AG04449 (cell line): ENCODE measurements around the gene ARHGEF25.
A peak's percentile ranks its signal among the peaks of the same experiment; 100 is the strongest.
"Not testable (repeated sequence)": the region's sequence is repeated elsewhere in the genome, so short reads cannot be mapped to it uniquely, and the experiment has no call there.

Source experiments
- CTCF ChIA-PET: fragments of 350-600 bp; formaldehyde crosslinking; extraction: SDS; loops from one replicate; lab custom pipeline; 2021; ENCODE audit warnings: antibody characterized with exemption; lab: Yijun Ruan, JAX
- POLR2A ChIA-PET: fragments of 400-600, 350-600 bp; formaldehyde crosslinking; extraction: SDS; loops from one replicate; lab custom pipeline; 2020; ENCODE audit warnings: antibody characterized with exemption, inconsistent platforms; lab: Yijun Ruan, JAX
- DNase-seq: peaks from one replicate; pipeline ENCODE4 v3.0.0-alpha.2; 2010; ENCODE audit warnings: low read depth, low spot score
- H3K4me3 ChIP-seq: 2 replicates; pipeline ENCODE4 v1.5.1; 2011; ENCODE audit warnings: low read depth, mild to moderate bottlenecking, control low read depth, low read length
- CTCF ChIP-seq: IDR thresholded peaks from one replicate; pipeline ENCODE4 v1.5.1; 2011; ENCODE audit warnings: mild to moderate bottlenecking, moderate library complexity, low read length, control low read depth, inconsistent platforms; ENCODE audit not compliant: insufficient read depth; ENCODE audit errors: missing control alignments

ARHGEF25 gene

GRCh38 chr12:57617942-57618341, 6.7 kb downstream of the ARHGEF25 start:
- no peak for DNase-seq
- no peak overlapping the region for H3K4me3 ChIP-seq
- ChIA-PET POLR2A (no interaction called here), CTCF (interaction anchor here (9.3 kb wide), 1 partner anchor 36 kb away, joined by 186 read pairs; no protein-coding TSS in a partner anchor)
- TF ChIP-seq CTCF: no peak

DNA sequence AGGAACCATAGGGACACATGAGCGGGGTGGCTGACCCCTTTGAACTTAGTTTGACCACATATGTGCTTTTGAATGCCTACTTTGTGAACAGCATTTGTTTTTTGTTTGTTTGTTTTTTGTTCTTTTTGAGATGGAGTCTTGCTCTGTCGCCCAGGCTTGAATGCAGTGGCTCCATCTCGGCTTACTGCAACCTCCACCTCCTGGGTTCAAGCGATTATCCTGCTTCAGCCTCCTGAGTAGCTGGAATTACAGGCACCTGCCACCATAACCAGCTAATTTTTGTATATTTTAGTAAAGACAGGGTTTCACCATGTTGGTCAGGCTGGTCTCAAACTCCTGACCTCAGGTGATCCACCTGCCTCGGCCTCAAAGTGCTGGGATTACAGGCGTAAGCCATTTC, 7.2 kb downstream of the ARHGEF25 start:
- H3K4me3 ChIP-seq, DNase-seq, POLR2A ChIA-PET: not testable (repeated sequence)
- CTCF ChIA-PET: interaction anchor here (4.8 to 9.3 kb wide), 3 partner anchors 13 to 36 kb away, joined by 32 to 186 read pairs (median 68); partner anchors contain the start of genes B4GALNT1 and PIP4K2C

DNA sequence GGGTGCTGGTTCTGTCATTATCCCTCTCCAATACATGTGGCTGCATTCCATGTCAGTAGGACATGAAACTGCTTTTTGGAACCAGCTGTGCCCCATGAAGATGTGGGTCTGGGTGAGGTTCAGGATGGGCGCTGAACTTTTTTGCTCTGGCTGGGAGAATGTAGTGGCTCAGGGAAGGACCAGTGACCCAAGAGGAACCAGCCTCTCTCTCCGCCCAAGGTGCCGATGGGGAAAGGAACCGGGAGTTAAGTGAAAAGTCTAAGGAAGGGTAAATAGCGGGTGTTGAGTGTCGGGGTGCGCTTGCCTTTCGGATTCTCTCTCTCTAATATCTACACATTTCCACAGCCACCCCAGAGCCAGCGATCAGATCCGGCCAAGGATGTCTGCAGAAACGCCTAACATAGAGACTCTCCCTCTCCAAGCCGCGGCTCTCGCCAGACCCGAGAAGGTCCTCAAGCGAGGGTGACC, 7.8 kb downstream of the ARHGEF25 start:
- no peak for TF ChIP-seq CTCF
- ChIA-PET CTCF (interaction anchor here (2.3 to 9.3 kb wide), 5 partner anchors 7 to 37 kb away, joined by 18 to 186 read pairs (median 32); partner anchors contain the start of genes ARHGEF25, B4GALNT1, DTX3 and PIP4K2C), POLR2A (interaction anchor here (0.8 kb wide), 1 partner anchor 14 kb away, joined by 4 read pairs; the partner anchor contains the start of gene B4GALNT1)
- DNase-seq: no peak
- H3K4me3 ChIP-seq: no peak overlapping the region

DNA sequence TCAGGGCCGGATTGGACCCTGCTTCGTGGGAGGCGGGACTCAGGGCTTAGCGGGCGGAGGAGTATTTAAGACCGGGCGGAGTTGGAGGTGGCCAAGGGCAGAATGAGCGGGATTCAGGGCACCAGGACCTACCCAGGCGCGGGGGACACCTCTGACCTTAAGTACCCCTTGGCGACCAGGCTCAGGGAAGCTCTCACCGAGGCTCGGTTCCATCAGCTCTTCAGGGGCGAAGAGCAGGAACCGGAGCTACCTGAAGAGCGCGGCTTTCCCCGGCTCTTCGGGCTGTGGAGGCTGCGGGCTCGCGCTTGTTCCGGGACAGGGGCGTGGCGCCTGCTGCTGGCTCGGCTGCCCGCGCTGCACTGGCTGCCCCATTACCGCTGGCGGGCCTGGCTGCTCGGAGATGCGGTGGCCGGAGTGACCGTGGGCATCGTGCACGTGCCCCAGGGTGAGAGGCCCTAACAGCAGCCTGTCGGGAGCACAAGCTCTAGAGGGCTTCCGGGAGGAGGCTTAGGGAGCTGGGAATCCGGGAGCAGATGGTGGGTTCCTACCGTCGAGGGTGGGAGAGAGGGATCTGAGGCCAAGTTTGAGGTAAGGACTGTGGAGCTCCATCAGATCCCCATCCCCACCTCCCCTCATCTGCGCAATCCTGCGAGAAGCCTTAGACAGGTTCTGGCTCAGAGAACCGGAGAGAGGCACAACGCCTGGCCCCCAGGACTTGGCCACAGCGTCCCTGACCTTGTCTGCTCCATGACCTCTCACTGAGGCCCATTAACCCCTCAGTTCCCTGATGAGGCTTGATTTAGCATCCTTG, 8.4 kb downstream of the ARHGEF25 start:
- no peak overlapping the region for H3K4me3 ChIP-seq

DNA sequence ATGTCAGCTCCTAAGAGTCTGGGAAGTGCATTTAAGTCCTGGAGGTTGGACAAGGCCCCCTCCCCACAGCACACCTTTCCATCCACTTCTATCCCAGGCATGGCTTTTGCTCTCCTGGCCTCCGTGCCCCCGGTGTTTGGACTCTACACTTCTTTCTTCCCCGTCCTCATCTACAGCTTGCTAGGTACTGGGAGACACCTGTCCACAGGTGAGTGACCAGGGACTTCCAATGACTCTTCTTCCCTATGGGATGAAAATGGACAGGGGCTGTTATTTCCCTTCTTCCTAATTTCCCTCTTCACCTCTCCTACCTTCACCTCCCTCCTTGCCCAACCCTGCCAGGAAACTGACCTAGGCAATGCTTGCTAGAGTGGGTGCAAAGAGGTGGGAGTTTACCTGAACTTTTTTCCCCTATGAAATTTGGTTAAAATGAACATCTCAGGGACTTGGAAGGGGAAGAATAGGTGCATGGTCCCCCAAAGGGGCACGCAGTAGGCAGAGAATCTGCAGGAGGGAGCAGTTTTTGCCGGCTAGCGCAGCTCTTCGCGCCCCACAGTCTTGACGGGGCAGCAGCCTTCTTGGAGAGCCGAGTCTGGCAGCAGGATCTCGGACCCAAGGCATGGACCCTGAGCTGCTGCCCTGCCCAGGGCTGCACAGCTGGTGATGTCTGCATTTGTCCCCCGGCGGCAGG, 9.2 kb downstream of the ARHGEF25 start:
- POLR2A ChIA-PET: interaction anchor here (1.1 kb wide), 1 partner anchor 9 kb away, joined by 5 read pairs; the partner anchor contains the start of gene ARHGEF25
- CTCF ChIA-PET: interaction anchor here (0.7 to 9.3 kb wide), 15 partner anchors 9 to 162 kb away, joined by 3 to 186 read pairs (median 6); partner anchors contain the start of genes ARHGEF25, B4GALNT1, DTX3 and GLI1
- DNase-seq: no peak
- TF ChIP-seq CTCF: no peak
- H3K4me3 ChIP-seq: no peak overlapping the region

More for the DNA sequence above, 8.4 kb downstream of the ARHGEF25 start:
- CTCF ChIA-PET: interaction anchor here (1.0 to 9.3 kb wide), 10 partner anchors 8 to 161 kb away, joined by 3 to 186 read pairs (median 14); partner anchors contain the start of genes ARHGEF25, B4GALNT1, DTX3 and GLI1
- POLR2A ChIA-PET: interaction anchor here (0.8 kb wide), 1 partner anchor 13 kb away, joined by 4 read pairs; the partner anchor contains the start of gene B4GALNT1
- no peak for DNase-seq
- no peak for TF ChIP-seq CTCF

- peak overlapping the region; percentile 50 for H3K4me3 ChIP-seq
- ChIA-PET CTCF (interaction anchor here (0.7 to 9.3 kb wide), 13 partner anchors 9 to 162 kb away, joined by 3 to 186 read pairs (median 8); partner anchors contain the start of genes ARHGEF25, B4GALNT1, DTX3 and GLI1), POLR2A (interaction anchor here (1.1 kb wide), 1 partner anchor 10 kb away, joined by 5 read pairs; the partner anchor contains the start of gene ARHGEF25)
- DNase-seq: no peak
- no peak for TF ChIP-seq CTCF
Observed at GRCh38 chr12:57620936-57621496, 9.8 kb downstream of the ARHGEF25 start.
